T-helper 22 cell (primary cell): ENCODE measurements around the gene FBXO21.
"Not testable (repeated sequence)": the region's sequence is repeated elsewhere in the genome, so short reads cannot be mapped to it uniquely, and the experiment has no call there.

Experiments
- DNase-seq: peaks from one replicate; pipeline ENCODE4 v3.0.0-alpha.2; 2020; ENCODE audit warnings: low read depth

Gene FBXO21

GRCh38 chr12:117199956-117200744, 9.9 kb upstream of the FBXO21 start:
- DNase-seq: not testable (repeated sequence)

- not testable (repeated sequence) for DNase-seq
These were observed 6.1 kb upstream of the FBXO21 start for GRCh38 chr12:117196334-117196733.

GRCh38 chr12:117195027-117195426, 4.8 kb upstream of the FBXO21 start:
- not testable (repeated sequence) for DNase-seq

GRCh38 chr12:117193903-117194302, 3.6 kb upstream of the FBXO21 start:
- no peak for DNase-seq

GRCh38 chr12:117192581-117192980, 2.3 kb upstream of the FBXO21 start:
- not testable (repeated sequence) for DNase-seq

GRCh38 chr12:117192057-117192456, 1.8 kb upstream of the FBXO21 start:
- no peak for DNase-seq

- DNase-seq: no peak
These were observed 503 bp downstream of the FBXO21 start for GRCh38 chr12:117189725-117190209.

GRCh38 chr12:117188961-117189724, 1.1 kb downstream of the FBXO21 start:
- DNase-seq: no peak

DNA sequence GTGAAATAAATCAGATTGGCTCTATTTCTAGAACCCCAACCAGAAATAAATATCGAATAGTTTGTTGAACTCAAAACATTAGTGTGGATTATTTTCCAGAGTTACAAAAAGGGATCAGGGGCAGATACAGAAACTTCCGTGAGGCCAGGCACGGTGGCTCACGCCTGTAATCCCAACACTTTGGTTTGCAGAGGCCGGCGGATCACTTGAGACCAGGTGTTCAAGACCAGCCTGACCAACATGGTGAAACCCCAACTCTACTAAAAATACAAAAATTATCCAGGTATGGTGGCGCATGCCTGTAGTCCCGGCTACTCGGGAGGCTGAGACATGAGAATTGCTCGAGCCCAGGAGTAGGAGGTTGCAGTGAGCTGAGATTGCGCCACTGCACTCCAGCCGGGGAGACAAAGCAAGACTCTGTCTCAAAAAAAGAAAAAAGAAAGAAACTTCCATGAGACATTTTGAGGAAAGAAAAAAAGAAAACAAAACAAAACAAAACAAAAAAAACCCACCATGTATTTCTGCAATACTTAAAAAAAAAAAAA, 2.1 kb downstream of the FBXO21 start:
- DNase-seq: no peak

DNA sequence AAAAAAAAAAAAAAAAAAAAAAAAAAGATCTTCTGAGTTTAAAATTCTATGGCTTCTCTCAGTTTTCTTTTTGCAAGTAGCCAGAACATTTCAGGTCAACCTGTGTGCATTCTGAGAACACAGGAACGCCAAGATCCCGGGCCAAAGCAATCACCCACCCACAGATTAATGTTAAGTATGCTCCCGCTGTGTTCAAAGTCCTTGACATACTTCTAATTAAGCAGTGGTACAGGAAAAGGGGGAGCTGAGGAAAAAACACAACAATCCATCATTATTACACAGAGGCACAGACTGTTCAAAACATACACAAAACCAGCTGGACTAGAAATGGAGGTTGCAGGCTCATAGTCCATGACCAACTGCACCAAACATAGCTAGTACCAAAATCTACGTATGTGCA, 2.8 kb downstream of the FBXO21 start:
- no peak for DNase-seq

DNA sequence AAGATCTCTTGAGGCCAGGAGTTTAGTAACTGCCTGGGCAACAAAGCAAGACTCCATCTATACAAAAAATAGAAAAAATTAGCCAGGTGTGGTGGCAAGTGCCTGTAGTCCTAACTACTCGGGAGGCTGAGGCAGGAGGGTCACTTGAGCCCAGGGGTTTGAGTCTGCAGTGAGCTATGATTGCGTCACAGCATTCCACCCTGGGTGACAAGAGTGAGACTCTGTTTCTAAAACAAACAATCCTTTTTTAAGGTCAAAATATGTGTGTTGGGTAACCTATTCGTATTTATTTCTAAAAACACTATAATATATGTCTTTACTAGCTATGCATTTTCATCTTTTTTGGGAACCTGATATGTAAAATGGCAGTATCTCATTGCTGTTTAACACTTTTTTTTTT, 7.4 kb downstream of the FBXO21 start:
- DNase-seq: no peak

DNA sequence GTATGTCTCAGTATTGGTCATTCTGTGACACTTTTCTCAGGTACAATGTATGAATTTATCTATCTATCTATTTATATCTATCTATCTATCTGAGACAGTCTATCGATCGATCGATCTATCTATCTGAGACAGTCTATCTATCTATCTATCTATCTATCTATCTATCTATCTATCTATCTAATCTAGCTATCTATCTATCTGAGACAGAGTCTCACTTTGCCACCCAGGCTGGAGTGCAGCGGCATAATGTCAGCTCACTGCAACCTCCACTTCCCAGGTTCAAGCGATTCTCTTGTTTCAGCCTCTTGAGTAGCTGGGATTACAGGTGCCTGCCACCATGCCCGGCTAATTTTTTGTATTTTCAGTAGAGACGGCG, 8.8 kb downstream of the FBXO21 start:
- not testable (repeated sequence) for DNase-seq

DNA sequence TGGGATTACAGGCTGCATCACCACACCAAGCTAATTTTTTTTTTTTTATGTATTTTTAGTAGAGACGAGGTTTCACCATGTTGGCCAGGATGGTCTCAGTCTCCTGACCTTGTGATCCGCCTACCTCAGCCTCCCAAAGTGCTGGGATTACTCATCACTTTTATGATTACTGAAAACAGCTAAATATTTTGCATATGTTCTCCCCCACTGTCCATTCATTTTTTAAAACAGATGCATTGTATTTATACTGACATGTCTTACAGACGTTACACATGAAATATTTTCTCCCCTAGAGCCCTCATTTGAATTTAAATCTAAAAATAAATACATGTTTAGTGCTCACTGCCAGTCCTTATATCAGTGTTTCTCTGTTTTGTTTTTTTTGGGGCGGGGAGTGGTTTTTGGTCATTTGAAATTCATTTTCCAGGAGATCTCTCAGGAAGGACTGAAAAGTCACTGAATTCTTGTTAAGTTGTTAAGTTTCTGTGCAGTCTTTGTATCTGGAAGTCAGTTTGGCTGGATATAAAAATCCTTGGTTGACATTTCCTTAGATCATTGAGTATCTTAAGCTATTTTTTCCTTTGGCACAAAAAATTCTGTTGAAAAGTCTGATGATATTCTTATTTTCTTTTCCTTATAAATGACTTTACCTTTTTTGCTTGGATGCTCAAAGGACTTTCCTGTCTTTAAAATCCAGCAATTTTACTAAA, 9.4 kb downstream of the FBXO21 start:
- DNase-seq: no peak

GRCh38 chr12:117178745-117179144, 11.5 kb downstream of the FBXO21 start:
- DNase-seq: no peak

- DNase-seq: no peak
These were observed 12.0 kb downstream of the FBXO21 start for GRCh38 chr12:117178301-117178700.

DNA sequence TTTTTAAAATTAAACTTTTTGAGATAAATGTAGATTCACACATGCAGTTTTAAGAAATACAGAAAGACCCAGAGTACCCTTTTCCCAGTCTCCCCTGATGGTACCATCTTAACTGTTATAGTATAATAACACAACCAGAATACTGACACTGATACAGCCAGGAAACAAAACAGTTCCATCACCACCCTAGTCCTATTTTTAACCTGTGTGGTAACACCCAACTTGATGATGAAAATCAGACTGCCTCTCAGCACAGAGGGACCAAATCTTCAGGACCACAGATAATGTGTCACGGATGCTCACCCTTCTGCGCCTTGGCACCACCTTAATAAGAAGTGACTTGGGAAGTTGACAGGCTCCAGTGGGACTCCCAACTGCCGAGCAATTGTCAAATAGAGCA, 18.1 kb downstream of the FBXO21 start:
- no peak for DNase-seq

DNA sequence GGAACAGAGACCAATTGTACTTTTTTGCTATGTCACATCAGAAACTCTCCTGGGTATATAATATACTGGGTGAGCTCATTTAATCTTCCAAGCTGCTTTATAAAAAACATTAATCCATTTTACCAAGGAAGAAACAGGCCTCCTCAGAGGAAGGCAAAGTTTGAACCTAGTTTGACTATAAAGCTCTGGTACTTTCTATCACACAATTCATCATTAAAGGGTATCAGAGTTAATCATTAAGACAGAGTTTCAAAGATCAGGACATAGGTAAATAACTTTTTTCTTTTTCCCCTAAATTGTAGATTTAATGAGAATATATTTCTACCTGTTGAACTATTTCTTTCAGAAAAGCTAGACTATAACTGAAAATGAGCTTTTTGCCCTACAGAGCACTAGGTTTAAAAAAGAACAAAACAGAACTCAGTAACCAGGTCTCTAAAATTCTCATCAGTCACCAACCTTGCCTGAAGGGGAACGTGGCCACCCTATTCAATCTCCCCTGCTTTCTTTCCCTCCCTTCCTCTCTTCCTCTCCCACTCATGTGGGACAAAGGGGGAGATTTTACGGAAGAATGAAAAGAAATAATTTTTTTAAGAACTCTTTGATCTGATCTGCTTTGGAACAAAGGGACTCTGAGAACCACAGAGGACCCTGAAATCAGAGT, 18.6 kb downstream of the FBXO21 start:
- no peak for DNase-seq

DNA sequence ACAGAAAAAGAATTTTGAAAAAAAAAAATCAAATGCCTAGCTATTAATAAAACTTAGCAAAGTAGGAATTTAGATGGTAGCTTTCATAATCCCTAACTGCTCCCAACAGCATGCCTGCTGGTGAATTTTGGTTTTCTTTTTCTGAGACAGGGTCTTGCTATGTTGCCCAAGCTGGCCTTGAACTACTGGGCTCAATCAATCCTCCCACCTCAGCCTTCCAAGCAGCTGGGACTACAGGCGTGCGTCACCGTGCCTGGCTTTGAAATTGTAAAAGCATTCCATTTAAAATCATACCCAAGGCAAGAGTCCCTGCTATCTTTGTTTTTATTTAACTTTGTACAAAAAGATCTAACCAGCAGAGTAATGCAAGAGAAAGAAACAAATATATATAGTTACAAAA, 20.7 kb downstream of the FBXO21 start:
- no peak for DNase-seq

DNA sequence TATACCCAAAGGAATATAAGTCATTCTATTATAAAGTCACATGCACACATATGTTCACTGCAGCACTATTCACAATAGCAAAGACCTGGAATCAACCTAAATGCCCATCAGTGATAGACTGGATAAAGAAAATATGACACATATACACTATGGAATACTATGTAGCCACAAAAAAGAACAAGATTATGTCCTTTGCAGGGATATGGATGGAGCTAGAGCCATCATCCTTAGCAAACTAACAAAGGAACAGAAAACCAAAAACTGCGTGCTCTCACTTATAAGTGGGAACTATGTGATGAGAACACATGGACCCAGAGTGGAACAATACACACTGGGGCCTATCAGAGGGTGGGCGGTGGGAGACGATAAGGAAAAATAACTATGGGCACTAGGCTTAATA, 21.3 kb downstream of the FBXO21 start:
- DNase-seq: no peak

DNA sequence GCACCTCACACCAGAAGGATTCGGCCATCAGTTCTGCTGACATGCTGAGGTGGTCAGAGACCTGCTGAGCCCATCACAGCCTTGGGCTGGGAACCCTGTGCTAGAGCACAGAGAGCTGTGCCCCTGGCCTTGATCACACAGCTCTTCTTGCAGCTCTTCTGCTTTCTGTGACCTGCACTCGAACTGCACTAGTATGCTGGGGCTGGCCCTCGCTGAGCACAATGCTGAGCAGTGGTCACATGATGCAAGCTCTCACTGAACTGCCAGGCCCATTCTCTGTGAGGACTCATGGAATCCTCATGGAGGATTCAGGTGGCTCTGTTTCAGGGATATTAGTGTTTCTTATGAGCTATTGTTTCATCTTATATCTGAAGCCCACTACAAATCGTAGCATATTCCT, 22.5 kb downstream of the FBXO21 start:
- no peak for DNase-seq

GRCh38 chr12:117166107-117166506, 24.2 kb downstream of the FBXO21 start:
- no peak for DNase-seq

DNA sequence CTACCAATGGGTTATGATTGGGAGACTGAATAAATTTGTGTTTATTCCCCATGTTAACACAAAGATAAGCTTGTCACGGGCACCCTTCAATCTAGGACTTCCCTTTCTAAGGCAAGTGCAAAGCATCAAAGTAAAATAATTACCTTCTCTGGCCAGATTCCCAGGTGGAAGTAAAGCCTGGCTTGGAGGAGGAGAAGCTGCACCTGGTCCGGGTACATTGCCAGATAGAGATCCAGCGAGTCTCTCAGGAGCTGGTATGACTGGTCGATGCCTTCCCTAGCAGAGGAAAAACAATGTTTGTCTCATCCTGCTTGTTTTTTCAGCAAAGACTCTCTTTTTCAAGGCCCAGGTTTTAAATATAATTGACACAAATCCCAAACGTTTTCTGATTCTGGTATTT, 24.9 kb downstream of the FBXO21 start:
- no peak for DNase-seq
